Fibroblast of skin of left quadriceps (primary cell): ENCODE measurements around the gene PAH.

ENCODE experiments used
- DNase-seq, 2 experiments: peaks; one replicate each; pipeline ENCODE4 v3.0.0-alpha.2; 2013; ENCODE audit warnings: low read depth in 2 of 2

Gene PAH

DNA sequence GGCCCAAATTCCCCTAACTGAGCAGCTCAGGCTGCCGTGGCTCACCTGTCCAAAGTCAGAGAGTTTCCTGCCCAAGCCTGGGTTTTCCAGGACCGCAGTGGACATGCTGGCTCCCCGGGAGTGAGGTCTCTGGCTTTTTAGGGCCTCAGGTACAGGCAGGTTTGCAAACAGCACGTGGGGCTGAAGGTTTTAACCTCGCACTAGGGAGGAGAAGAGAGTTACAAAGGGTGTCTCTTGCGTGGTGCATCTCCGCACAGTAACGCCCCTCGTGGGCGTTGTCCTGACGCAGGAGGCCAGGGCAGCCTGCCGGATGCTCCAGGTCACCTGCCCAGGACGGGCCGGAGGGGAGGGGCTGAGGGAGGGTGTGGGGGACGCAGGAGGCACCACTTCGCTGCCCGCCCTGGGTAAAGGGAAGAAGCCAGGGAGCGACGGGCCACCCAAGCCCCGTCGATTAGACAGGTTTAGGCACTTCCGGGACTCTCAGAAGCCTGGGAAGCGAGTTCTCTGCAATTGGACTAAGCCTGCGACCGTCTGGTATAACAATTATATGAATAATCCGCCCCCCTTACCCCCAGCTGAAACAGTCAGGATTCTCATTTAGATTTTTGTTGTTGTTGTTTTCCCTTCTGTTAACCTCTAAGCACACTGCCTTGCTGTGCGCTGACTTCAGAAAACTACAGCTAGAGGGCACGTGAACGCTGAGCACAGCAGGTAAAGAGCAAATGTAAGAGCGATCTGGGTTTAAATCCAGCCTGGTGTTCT lies at the start of gene PAH:
Gene PAH (minus strand): TSS at position 219 of the 762 bp plus-strand sequence. CDS start 114 bp downstream, at position 105.
- no peak for DNase-seq

DNA sequence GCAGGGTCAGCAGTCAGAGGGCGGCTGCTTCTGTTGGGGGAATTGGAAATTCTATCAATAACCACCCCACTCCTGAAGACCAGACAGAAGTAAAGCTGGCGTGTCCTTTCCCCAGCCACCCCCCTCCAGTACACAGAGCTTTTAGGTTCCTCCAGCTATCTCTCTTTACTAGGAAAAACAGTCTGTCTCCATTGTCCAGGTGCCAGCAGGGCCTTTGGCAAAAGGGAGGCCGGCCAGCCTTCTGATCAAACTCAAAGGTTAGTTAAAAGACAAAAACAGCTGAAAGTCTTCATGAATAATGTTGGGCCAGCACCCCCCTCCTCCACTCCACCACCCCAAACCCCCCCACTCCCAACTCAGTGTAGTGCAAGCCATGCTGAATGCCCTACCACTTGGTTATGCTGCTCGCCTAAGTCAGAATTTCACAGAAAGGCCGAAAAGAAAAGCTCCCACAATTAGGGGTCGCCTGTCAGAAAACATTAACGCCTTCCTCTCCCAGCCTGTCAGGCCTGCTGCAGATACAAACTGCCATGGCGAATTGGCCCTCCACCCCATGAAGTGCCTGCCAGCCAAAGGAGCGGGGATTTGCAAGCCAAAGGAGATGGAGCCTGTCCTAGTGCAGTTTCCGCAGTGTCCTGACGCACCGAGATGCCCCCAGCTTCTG lies 49.3 kb upstream of the PAH start:
- DNase-seq, result no peak

DNA sequence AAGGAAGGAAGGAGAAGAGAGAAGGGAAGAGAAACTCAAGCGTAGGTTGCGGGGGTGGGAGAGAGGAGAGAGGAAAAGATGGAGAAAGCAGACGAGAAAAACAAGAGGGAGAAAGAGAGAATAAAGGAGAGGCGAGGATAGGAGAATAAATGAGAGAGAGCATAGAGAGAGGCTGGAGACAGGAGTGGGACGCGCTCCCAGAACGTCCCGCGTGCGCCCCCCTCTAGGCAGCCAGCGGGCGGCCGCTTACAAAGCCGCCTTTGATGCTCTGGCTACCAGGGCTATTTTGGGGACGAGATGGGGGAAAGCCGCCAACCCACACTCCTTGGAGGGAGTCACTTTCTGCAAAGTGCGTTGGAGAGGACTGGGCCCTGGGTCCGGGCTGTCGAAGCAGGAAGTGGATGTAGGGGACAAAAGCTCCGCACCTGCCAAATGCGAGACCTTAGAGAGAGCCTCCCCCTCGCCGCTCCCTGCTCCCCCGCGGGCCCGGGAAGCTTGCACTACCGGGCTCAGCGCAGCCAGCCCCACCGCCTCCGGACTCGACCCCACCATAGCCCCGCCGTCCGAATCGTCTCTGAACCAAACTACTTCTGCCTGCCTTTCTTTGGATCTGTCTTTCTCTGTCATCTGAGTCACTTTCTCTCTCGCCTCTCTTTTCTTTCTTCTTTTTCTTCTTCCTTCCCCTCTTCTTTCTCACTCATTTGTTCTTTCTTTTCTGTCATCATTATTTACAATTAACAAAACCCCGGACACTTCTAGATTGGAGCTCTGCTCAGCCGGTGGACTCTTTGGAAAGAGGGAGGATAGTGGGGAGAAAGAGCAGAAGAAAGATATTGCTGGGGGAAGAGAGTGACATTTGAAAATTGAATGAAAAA lies 48.5 kb upstream of the PAH start:
- no peak for DNase-seq

DNA sequence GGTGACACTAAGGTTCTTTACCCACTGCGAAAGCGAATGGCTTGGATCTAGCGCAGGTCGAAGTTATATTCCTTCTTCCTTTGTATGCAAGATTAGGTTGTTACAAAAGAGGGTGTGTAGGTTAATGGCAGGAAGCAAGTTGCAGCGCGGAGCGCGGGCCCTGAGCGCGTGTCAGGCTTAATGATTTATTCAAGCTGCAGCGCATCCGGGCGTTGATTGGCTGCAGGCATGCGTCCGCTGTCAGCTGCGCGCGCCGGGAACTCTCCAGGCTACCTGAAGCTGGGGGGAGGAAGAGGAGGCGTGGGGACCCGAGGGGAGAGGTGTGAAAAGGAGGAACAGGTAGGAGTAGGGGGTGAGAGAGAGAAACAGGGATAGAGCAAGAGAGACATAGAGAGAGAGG lies 47.8 kb upstream of the PAH start:
- no peak for DNase-seq

DNA sequence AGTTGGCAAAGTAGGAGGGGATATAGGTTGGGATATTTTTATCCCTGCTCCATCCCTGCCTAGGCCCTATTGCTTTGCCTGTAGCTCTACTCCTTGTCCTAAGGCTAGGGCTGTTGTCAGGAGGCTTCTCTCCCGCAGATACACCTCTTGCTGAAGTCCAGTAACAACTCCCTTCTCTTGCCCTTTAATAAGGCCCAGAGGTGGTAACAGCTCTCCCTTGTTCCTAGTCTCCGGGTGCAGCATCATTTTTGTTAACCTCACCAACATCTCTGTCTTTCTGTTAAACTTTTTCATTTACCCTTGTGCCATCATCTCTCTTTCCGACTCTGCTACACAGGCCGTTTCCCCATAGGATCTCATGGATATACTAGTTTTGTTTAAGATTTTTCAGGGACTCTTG lies 46.8 kb upstream of the PAH start:
- no peak for DNase-seq

DNA sequence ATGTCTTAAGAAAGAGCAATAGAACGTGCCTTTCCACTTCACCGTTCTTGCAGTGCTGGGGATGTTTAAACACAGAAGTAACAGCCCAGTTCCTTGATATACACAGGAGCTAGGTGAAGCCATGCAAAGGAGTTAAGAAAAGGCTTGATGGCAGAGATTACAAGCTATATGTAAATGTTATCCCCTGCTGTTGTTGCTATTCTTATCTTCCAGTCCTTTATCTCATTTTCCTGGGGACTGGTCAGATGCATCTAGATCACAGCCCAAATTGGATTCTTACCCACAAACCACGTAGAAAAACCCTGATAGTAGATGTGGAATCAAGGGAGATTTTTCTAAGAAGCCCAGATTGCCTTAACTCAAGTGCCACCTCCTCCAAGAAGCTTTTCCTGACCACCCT lies 45.9 kb upstream of the PAH start:
- no peak for DNase-seq

DNA sequence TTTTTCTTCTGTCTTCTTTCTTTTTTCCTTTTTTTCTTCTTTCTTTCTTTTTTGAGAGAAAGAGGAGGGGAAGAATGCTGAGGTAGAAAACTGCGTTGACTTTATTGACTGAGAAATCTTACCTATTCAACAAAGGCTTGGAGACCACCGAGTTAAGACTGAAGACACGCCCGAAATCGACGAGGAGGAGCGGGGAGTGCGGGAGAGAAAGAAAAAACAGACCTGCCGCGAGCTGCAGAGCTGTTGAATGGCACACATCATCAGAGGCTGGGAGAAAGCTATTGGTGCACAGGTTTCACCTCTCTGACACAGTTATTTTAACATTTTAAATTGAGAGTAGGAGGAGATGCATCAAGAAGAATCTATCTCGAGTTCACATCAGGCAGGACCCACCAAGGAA lies 45.5 kb upstream of the PAH start:
- no peak for DNase-seq

DNA sequence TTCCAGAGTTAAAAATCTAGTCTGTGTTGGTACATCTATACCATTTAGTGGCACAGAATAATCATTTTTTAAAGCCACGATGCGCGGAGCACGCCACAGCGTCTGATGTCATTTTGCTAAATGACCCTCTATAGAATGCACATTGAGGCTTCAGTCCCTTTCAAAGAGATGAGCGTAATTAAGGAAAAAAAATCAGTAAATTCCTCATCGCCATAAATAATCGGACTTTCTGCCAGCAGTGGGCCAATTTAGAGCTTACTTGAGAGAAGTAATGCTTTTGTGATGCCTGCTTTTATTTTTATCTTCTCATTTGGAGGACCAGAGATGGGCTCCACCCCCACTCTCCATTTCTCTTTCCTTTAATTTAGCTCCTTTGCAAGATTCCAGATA lies 44.4 kb upstream of the PAH start:
- no peak for DNase-seq

DNA sequence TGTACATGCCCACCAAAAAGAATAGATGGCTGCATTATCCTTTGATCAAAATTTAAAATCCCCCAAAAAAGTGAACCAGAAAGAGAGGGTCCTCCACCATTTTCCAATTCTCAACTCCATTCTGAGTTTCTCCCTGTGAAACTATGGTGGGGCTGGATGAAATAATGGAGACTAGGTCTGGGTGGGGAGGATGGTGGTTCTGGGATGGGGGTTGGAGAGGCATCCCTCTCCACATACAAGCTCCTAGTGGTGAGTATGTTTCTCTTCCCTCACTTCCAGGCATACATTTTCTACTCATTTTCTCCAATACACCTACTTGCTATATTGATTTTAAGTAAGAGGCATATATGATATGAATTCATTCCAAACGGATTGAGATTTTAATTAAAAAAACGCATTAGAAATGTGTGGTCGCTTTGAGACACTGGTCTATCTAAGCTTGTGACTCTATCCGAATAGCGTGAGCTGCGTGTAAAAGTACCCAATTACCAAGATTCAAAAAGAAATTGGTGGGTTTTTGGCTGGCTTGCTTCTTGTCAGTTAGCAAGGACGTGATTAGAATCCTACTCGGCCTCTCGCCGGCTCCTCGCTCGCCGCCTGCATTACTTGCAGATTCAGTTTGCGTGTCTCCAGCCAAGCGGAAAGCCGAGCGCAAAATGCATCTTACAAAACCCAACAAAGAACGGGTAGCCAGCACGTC lies 43.9 kb upstream of the PAH start:
- DNase-seq, result no peak

DNA sequence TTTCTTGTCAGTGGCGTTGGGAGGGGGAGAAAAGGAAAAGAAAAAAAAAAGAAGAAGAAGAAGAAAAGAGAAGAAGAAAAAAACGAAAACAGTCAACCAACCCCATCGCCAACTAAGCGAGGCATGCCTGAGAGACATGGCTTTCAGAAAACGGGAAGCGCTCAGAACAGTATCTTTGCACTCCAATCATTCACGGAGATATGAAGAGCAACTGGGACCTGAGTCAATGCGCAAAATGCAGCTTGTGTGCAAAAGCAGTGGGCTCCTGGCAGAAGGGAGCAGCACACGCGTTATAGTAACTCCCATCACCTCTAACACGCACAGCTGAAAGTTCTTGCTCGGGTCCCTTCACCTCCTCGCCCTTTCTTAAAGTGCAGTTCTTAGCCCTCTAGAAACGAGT lies 42.3 kb upstream of the PAH start:
- DNase-seq, result no peak

DNA sequence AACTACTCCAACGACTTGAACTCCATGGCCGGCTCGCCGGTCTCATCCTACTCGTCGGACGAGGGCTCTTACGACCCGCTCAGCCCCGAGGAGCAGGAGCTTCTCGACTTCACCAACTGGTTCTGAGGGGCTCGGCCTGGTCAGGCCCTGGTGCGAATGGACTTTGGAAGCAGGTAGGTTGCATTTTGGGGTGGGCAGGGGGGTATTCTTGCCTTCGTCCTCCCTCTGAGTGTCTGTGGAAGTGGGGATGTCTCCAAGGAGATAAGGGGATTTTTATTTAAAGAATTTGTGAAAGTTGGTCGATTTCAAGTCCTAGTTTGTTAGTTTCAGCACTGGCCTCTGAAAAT lies 41.8 kb upstream of the PAH start:
- no peak for DNase-seq

DNA sequence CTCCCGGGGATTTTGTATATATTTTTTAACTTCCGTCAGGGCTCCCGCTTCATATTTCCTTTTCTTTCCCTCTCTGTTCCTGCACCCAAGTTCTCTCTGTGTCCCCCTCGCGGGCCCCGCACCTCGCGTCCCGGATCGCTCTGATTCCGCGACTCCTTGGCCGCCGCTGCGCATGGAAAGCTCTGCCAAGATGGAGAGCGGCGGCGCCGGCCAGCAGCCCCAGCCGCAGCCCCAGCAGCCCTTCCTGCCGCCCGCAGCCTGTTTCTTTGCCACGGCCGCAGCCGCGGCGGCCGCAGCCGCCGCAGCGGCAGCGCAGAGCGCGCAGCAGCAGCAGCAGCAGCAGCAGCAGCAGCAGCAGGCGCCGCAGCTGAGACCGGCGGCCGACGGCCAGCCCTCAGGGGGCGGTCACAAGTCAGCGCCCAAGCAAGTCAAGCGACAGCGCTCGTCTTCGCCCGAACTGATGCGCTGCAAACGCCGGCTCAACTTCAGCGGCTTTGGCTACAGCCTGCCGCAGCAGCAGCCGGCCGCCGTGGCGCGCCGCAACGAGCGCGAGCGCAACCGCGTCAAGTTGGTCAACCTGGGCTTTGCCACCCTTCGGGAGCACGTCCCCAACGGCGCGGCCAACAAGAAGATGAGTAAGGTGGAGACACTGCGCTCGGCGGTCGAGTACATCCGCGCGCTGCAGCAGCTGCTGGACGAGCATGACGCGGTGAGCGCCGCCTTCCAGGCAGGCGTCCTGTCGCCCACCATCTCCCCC lies 41.2 kb upstream of the PAH start:
- no peak for DNase-seq

DNA sequence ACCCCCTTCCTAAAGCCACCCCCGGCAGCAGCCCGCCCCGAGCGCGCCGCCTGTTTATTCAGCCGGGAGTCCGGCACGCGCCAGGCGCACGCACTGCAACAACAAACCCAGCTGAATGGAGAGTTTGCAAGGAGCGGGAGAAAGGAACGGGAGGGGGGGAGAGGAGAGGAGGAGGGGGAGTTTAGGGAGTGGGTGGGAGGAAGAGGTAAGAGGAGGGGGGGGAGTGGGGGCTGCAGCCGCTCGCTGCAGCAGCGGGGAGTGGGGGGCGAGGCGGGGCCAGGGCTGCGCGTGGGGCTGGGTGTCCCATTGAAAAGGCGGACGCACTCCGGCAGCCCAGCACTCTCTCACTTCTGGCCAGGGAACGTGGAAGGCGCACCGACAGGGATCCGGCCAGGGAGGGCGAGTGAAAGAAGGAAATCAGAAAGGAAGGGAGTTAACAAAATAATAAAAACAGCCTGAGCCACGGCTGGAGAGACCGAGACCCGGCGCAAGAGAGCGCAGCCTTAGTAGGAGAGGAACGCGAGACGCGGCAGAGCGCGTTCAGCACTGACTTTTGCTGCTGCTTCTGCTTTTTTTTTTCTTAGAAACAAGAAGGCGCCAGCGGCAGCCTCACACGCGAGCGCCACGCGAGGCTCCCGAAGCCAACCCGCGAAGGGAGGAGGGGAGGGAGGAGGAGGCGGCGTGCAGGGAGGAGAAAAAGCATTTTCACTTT lies 40.5 kb upstream of the PAH start, which contains the start of gene ASCL1:
Gene ASCL1 (plus strand): TSS at position 336 of the 712 bp plus-strand sequence. CDS start 571 bp downstream, outside the sequence.
- no peak for DNase-seq

DNA sequence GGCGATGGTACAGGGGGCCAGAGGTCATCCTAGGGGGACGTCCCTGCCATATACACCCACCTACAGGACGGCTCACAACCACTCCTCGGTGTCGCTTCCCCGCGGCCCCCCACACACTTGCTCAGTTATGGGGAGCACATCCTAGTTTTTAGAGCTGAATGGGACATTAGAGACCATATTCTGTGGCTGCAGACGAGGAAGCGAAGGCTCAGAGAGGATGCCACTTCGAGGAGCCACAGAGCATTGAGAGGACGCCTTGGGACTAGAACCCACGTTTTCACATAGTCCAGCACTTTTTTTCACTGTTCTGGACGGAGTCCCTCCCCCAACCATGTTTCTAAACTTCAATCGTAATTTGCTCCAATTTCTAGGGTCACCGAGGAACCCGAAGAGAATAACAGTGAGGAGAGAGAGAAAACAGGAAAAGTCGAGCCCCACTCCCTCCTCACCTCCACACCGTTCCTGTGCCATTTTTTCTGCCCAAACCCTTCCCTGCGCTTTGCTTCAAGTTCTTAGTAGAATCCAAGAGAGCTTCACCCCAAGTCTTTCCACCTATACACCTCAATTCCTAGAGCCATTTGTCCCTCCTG lies 39.8 kb upstream of the PAH start:
- no peak for DNase-seq

DNA sequence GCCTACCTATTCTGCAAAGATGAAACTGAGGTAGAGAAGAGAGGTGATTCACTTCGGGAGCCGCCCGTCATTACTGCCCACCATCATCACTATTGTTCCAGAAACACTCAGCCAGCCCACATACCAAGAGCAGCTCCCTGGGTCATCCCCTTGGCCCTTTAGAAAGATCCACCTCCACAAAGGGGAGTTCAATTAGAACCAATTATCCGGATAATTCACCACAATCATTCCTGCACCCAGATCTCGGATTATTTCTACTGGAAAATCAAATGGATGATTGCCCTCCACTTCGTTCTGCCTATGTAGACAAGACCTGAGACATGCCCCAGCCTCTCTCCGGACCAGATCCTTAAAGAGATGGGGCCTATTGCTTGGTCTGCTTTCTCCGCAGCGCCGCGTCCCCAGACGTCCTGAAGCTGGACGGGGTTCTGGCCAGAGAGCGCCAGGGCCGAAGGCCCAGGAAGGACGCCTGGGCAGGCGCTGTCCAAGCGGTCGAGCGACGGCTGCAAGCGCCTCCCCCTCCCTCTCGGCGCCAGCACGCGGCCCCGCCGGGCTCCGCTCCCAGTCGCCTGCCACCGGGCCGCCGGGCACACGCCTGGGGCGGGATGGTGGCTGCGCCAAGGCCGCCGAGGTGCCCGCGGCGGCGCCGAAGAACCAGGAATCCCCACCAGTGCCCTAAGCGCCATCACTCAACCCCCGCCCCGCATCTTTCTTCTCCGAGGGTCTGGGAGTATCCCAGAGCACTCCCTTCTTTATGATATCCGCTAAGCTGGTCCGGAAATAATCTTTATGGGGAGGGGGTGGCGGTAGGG lies 39.1 kb upstream of the PAH start:
- no peak for DNase-seq

DNA sequence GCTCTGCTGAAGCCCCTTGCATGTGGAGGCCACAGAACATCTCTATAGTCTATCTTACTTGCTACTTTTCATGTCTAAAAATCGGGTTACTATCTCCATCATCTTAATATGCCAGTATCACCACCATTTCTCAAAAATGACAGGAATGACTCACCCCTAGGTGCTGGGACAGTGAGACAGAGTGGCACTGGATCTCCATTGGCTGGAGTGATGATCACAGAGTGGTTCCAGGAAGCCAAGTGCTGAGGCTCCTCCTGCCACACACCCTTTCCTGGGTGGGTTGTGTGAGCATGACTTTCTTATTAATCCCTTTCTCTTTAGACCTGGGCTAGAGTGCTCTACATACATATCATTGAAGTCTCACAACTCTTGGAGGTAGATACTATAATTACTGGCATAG lies 37.1 kb upstream of the PAH start:
- no peak for DNase-seq

DNA sequence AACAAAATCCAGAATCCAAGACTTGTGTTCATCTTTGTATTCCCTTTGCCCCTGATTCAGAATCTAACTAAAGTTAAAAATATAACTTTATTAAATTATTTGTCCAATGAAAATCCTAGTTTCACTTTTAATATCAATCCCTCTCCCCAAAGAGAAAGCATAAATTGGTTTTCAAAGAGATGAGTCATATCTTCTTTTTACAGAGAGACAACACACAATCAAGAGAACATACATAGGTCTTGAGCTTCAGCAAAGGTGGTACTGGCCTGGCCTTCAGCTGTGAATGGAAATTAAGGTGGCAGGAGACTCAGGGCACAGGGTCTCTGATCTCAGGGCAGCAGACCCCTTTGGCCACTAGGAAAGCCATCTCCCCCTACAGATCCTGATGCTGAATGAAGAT lies 36.2 kb upstream of the PAH start:
- DNase-seq, result no peak

DNA sequence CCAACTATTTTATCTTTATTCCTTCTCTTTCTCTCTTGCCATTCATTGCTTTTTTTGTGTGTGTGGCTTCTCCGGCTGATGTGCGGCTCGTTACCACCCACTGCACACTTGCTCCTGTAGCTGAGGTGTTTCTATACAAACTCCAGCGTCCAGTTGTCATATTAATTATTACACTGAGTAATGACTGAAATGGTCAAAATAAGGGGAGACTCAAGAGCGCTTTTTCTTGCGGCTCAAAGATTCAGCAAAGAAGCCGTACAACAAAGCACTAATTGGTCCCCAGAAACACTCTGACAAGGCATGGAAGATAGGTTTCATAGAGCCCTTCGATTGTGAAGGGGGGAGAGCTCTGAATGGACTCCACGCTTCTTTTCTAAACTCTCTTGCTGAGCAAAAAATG lies 34.8 kb upstream of the PAH start:
- DNase-seq, result no peak

DNA sequence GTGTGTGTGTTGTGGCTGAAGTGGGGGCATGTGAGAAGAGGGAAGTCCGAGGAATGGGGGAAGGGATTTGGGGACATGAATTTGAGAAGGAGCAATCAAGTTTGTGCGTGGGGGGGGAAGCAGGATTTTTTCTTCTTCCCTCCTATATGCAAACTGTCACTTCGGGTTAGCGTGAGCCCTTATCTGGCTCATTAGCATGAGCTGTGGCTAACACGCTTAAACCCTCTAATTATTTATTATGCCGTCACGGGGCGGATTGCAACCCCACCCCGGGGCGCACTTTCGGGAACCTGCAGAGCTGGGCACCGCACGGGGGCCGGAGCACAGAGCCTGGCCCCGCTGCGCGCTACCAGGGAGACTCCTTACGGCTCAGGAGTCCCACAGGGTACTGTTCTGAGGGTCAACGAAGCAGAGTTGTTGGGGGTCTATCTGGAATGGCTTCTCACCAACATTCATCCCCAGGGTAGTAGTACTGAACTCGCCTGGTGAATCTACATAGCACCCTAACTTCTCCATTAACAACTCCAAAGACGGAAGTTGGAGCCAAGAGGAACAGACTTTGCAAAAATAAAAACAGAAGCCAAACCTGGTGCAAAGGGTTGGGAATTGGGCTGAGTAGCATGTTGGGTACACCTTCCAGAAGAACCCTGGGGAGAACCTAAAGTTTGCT lies 34.0 kb upstream of the PAH start:
- no peak for DNase-seq
